ENCODE results near the gene PITX2. TPM values are rescaled to one million over a fixed set of nuclear protein-coding genes. Genes with fewer than 3 reads are reported as not detected.
"Not testable (repeated sequence)": the region's sequence is repeated elsewhere in the genome, so short reads cannot be mapped to it uniquely, and the experiment has no call there.

The PITX2 gene
- total RNA-seq, 1 donor from 2014 or later, result 1.6 TPM

DNA sequence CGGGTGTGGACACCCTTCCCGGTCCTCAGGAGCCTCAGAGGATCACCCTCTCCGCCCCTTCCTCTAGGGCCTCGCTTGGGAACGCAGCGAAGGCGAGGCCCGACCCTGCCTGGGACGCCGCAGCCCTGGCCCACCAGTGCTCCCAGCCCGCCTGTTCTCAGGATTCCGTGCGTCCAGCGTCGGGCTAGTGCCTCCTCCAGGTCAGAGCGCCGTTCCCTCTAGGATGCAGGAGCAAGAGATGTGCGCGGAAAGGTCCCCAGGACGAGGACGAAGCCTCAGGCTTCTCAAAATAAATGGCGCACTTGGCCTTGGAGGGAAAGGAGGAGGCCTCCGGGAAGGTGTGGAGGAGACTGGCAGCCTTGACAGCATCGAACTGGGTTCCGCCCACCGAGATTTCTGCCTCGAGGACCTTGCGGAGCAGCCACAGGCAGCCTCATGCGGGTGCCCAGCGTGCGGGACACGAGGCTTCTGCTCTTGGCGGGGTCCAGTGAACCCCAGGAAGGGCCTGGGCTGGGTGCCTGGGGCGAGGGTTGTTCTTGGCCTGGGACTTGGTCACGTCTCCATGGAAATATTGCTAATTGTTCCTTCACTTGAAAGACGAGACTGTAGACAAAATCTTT is 35.1 kb downstream of the PITX2 start:
- H3K9me3 Mint-ChIP-seq, result no peaks in the 10 kb centered on the region
- no peak for DNase-seq (ENCODE audit: low spot score)
- no peaks in the 10 kb centered on the region for H3K4me1 ChIP-seq
- H3K36me3 Mint-ChIP-seq, result no peaks in the 10 kb centered on the region
- H3K27ac ChIP-seq, result no peak overlapping the region
- no peak overlapping the region for H2AFZ ChIP-seq (replicated peaks)
- no peak overlapping the region for H3K4me2 ChIP-seq
- no peak overlapping the region for H3K27ac Mint-ChIP-seq
- H3K27me3 ChIP-seq, result no peaks in the 10 kb centered on the region
- H3K4me3 ChIP-seq, result no peak overlapping the region
- H3K27me3 Mint-ChIP-seq (ENCODE audit: insufficient read depth, low read depth), result no peaks in the 10 kb centered on the region
- TF ChIP-seq EZH2phosphoT487 (IDR thresholded peaks at IDR 0.05) (no peak), EZH2 (IDR thresholded peaks at IDR 0.05) (no peak)
- TF ChIP-seq, protein P1, sequence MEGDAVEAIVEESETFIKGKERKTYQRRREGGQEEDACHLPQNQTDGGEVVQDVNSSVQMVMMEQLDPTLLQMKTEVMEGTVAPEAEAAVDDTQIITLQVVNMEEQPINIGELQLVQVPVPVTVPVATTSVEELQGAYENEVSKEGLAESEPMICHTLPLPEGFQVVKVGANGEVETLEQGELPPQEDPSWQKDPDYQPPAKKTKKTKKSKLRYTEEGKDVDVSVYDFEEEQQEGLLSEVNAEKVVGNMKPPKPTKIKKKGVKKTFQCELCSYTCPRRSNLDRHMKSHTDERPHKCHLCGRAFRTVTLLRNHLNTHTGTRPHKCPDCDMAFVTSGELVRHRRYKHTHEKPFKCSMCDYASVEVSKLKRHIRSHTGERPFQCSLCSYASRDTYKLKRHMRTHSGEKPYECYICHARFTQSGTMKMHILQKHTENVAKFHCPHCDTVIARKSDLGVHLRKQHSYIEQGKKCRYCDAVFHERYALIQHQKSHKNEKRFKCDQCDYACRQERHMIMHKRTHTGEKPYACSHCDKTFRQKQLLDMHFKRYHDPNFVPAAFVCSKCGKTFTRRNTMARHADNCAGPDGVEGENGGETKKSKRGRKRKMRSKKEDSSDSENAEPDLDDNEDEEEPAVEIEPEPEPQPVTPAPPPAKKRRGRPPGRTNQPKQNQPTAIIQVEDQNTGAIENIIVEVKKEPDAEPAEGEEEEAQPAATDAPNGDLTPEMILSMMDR (IDR thresholded peaks at IDR 0.05), result no peak
- H3F3A ChIP-seq (ENCODE audit: low read depth), result no peaks in the 10 kb centered on the region
- H3K36me3 ChIP-seq, result no peaks in the 10 kb centered on the region
- H3K9ac ChIP-seq, result no peak overlapping the region
- no peaks in the 10 kb centered on the region for H3K79me2 ChIP-seq (ENCODE audit: low read depth)
- no peak overlapping the region for H3K4me3 Mint-ChIP-seq
- no peaks in the 10 kb centered on the region for H4K20me1 ChIP-seq (ENCODE audit: low read depth)
- no peaks in the 10 kb centered on the region for H3K4me1 Mint-ChIP-seq
- H3K9me3 ChIP-seq (ENCODE audit: low read depth), result no peaks in the 10 kb centered on the region

DNA sequence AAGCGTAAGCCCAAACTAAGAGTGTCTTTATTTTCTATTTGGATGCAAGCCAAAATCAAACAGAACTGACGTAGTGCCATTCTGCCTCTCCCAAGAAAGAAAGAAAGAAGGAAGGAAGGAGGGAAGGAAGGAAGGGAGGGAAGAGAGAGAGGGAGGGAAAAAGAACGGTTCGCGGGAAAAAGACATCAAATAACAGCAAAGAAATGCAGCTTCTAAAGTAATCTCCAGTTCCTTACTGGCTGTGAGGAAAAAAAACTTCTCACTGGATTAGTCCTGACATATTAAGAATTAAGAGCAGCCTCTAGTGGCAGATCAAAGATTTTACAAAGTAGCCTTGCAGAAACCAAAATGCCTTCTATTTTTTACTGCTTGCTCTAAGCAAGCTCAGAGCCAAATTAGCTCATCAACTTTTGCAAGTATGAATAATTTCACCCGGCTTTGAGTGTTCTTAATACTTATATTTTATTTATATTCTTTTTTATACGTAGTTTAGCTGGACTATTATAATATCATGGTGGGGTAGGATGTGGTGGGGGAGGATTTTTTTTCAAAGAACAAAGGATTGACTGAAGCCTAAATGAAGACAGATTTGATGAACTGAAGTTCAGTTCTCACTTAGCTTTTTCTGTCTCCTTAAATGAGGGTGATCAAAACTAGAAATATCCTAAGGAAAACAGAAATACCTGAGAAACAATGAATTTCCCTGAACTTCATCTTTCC is 36.6 kb downstream of the PITX2 start:
- DNase-seq (ENCODE audit: low spot score), result peak; percentile 42
- H3K27me3 Mint-ChIP-seq (ENCODE audit: insufficient read depth, low read depth), result no peaks in the 10 kb centered on the region
- no peaks in the 10 kb centered on the region for H3F3A ChIP-seq (ENCODE audit: low read depth)
- no peak overlapping the region for H3K27ac Mint-ChIP-seq
- no peaks in the 10 kb centered on the region for H3K4me1 Mint-ChIP-seq
- no peaks in the 10 kb centered on the region for H3K36me3 ChIP-seq
- H3K27ac ChIP-seq, result no peak overlapping the region
- peaks cover 3% of the 10 kb centered on the region for H3K9me3 Mint-ChIP-seq
- H3K4me3 Mint-ChIP-seq, result no peak overlapping the region
- no peaks in the 10 kb centered on the region for H3K36me3 Mint-ChIP-seq
- peak overlapping the region; percentile 76 for H2AFZ ChIP-seq (replicated peaks)
- H3K9me3 ChIP-seq (ENCODE audit: low read depth), result no peaks in the 10 kb centered on the region
- TF ChIP-seq, protein P1 (IDR thresholded peaks at IDR 0.05), result peak; percentile 57
- TF ChIP-seq EZH2 (IDR thresholded peaks at IDR 0.05) (no peak), EZH2phosphoT487 (IDR thresholded peaks at IDR 0.05) (no peak)
- H3K4me3 ChIP-seq, result no peak overlapping the region
- H3K4me2 ChIP-seq, result no peak overlapping the region
- no peaks in the 10 kb centered on the region for H3K79me2 ChIP-seq (ENCODE audit: low read depth)
- H3K27me3 ChIP-seq, result no peaks in the 10 kb centered on the region
- no peaks in the 10 kb centered on the region for H4K20me1 ChIP-seq (ENCODE audit: low read depth)
- H3K9ac ChIP-seq, result no peak overlapping the region
- no peaks in the 10 kb centered on the region for H3K4me1 ChIP-seq

DNA sequence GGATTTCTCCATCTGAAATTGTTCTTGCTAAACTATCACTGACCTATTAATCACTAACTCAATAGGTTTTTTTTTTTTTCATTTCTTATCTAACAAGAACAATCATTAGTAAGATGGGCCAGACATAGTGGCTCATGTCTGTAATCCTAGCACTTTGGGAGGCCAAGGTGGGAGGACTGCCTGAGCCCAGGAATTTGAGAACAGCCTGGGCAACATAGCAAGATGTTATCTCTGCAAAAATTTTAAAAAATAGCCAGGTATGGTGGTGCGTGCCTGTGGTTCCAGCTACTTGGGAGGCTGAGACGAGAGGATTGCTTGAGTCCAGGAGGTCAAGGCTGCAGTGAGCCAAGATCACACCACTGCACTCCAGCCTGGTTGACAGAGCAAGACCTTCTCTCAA is 46.2 kb downstream of the PITX2 start:
- not testable (repeated sequence) for H3F3A ChIP-seq (ENCODE audit: low read depth); H3K79me2 ChIP-seq (ENCODE audit: low read depth); H3K9me3 Mint-ChIP-seq; H3K27me3 Mint-ChIP-seq (ENCODE audit: insufficient read depth, low read depth); H4K20me1 ChIP-seq (ENCODE audit: low read depth); H3K9ac ChIP-seq; H3K36me3 ChIP-seq; DNase-seq (ENCODE audit: low spot score); H3K4me1 ChIP-seq; H3K4me3 Mint-ChIP-seq; H3K27ac Mint-ChIP-seq; H3K4me3 ChIP-seq; H3K4me2 ChIP-seq; H3K9me3 ChIP-seq (ENCODE audit: low read depth); H3K4me1 Mint-ChIP-seq; H3K27me3 ChIP-seq; H3K27ac ChIP-seq; H3K36me3 Mint-ChIP-seq; H2AFZ ChIP-seq (replicated peaks)

Other genes starting within 250 kb of the PITX2 start
- 1.5 and 1.8 TPM in 2 replicates for gene ENPEP, start 146.9 kb downstream of the PITX2 start, total RNA-seq (ENCODE audit: low replicate concordance)

All from neural progenitor cell (in vitro differentiated cells).